Cardiac muscle cell (in vitro differentiated cells and primary cell): Measurements from ENCODE around the gene RACK1. TPM values are rescaled to one million over a fixed set of nuclear protein-coding genes. Genes with fewer than 3 reads are reported as not detected.
A peak's percentile ranks its signal among the peaks of the same experiment; 100 is the strongest.

Experiments used
- DNase-seq, 2 donors: peaks; one replicate each; pipeline versions ENCODE4 v3.0.0 to v3.0.0-alpha.2; 2010 to 2017; ENCODE audit warnings: low read depth in 1 of 2, low spot score in 1 of 2
- H3K27ac ChIP-seq: fragments of 200-600 bp; sonication (generic); 2 replicates; pipeline ENCODE4 v1.5.1; 2016
- H3K27me3 ChIP-seq: fragments of 200-600 bp; sonication (generic); 2 replicates; pipeline ENCODE4 v1.6.0; 2016; ENCODE audit warnings: control low read depth
- H3K36me3 ChIP-seq: fragments of 200-600 bp; sonication (generic); 2 replicates; pipeline ENCODE4 v1.5.1; 2016; ENCODE audit warnings: control low read depth
- H3K4me1 ChIP-seq: fragments of 200-600 bp; sonication (generic); 2 replicates; pipeline ENCODE4 v1.8.1; 2017; ENCODE audit warnings: low read depth, mild to moderate bottlenecking, mixed run types
- H3K4me3 ChIP-seq: fragments of 200-600 bp; sonication (generic); 2 replicates; pipeline ENCODE4 v1.5.1; 2016; ENCODE audit warnings: mild to moderate bottlenecking
- H3K9me3 ChIP-seq: fragments of 200-600 bp; sonication (generic); 2 replicates; pipeline ENCODE4 v1.5.1; 2017; ENCODE audit warnings: low read depth, mild to moderate bottlenecking, control low read depth
- CTCF ChIP-seq: IDR thresholded peaks from 2 replicates; pipeline ENCODE4 v1.5.1; 2012; ENCODE audit warnings: low read depth, mild to moderate bottlenecking, low read length
- polyA plus RNA-seq: library from polyadenylated mRNA; unstranded; fragments of >200 nt; fragmentation: Nextera tagmentation; extraction: Ambion mirVana; gene quantifications from 2 replicates; pipeline ENCODE4 v1.2.1, GENCODE V29; 2016
- total RNA-seq: library from RNA; depleted of rRNA; stranded (reverse); fragments of >200 nt; gene quantifications from 2 replicates; pipeline ENCODE4 v1.2.3, GENCODE V29; 2016

Gene RACK1
- total and polyA plus RNA-seq, 2 experiments from 2014 or later = 803 to 2,235 TPM

DNA sequence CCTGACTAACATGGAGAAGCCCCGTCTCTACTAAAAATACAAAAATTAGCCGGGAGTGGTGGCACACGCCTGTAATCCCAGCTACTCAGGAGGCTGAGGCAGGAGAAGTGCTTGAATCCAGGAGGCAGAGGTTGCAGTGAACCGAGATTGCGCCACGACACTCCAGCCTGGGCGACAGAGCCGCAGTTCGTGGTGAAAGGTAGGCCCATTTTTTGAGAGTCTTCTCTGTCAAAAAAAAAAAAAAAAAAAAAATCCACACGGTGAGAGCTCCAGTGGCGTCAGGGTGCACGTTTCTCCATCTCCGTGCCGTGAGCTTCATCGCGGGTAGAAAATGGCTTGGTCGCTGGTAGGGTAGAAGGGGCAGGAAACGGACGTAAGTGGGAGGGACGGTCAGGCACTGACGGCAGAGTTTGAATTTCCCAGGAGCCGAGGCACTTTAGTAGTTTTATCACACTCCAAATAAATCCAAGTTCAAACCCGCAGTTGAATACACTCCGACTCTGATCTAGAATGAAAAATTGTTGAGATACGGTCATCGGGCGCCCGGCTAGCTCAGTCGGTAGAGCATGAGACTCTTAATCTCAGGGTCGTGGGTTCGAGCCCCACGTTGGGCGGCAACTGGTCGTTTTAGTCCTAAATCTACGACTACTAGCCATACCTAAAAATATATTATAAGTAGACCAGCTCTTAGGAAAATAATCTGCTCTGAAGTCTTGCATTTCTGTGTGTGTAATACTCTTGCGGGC is 36.3 kb downstream of the RACK1 start:
- Histone ChIP-seq H3K27ac (no peak overlapping the region), H3K9me3 (no peaks in the 10 kb centered on the region), H3K4me3 (peak overlapping the region; percentile 72), H3K36me3 (no peaks in the 10 kb centered on the region), H3K27me3 (peaks cover 43% of the 10 kb centered on the region), H3K4me1 (no peaks in the 10 kb centered on the region)
- peak; percentile 60 to 93 for DNase-seq
- no peak for TF ChIP-seq CTCF

DNA sequence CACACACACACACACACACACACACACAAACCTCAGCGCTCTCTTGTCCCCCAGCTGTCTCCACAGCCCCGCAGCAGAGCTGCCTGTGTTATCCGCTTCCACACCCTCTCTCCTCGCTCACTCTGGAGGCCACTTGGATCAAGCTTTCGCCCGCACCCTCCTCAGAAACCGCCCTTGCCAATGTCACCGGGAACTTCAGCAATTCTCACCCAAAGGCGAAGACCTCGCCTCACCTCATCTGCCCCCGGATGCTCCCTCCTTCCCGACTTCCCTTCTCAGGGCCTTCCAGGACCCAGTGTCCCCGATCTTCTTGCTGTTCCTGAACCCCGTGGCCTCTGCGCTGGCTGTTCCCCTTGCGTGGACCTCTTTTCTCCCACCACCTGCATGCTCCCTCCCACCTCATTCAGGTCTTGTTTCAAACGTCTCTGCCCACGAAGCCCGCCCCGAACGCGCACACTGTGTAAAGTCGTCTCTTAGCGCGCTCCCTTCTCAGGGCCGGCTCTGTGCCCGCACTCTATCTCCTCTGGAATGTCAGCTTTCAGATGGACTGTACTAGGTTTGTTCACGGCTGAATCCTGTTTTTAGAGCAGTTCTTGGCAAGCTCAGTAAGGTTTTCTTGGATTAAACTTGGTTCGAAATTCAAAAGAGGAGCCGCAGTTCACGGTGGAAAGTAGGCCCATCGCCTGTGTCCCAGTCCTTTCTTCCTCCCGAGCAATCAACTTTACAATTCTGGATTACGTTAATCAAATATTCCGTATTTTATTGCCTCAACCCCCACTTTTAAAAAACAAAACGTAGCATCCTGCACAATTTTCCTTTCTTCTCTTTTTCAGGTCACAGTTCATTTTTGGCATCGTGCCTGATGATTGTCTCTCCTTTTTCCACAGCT is 37.7 kb downstream of the RACK1 start:
- peak; percentile 39 to 61 for DNase-seq
- peak overlapping the region; percentile 72 for H3K4me3 ChIP-seq
- H3K27me3 ChIP-seq = peaks cover 52% of the 10 kb centered on the region
- H3K27ac ChIP-seq = no peak overlapping the region
- H3K36me3 ChIP-seq = no peaks in the 10 kb centered on the region
- no peaks in the 10 kb centered on the region for H3K4me1 ChIP-seq
- no peaks in the 10 kb centered on the region for H3K9me3 ChIP-seq
- TF ChIP-seq CTCF = no peak

DNA sequence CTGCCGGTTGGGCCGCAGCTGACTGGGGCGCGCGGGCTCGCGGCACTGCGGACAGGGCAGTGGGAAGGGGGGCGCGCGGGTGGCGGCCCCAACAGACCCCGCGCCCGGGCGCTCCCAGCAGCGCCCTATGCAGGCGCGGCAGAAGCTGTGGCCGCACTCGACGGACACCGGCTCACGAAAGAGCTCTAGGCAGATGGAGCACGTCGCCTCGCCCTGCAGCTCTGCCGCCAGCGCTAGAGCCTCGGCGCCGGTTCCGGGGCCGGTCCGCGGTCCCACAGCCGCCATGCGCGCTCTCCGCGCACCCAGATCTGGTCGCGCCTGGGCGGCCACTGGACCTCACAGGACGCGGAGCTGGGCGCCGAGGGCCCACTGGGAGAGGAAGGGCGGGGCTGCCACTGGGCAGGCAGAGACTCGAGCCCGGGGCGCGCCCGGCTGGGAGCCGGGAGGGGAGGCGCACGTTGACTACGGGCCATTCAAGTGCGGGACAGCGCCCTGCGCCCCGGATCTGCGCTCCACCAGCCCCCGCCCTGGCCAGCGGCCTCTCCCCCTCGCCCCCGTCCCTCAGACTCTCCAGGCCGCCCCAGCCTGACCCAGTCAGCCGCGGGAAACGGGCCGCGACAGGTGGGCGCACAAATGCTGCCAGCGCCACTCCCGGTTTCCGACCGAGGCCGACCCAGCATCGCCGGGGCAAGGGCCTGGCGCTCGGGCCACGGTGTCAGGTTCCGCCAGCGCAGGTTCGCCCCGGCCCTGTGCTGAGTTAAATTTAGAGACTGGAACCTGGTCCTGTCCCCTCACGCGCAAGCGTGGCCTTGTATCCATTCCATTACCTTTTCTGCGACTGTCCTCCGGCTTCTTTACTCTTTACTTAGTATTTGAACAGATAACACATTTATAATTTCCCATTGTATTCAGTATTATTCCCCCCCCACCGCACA is 38.6 kb downstream of the RACK1 start, which contains the start of gene TRIM7:
Gene TRIM7, minus strand, starts transcription at position 371 of the 935 bp plus-strand sequence. Its CDS starts 86 bp downstream, at position 285.
- peaks cover 61% of the 10 kb centered on the region for H3K27me3 ChIP-seq
- no peak for TF ChIP-seq CTCF
- no peaks in the 10 kb centered on the region for H3K4me1 ChIP-seq
- H3K27ac ChIP-seq = no peak within 1 kb of the TSS
- H3K4me3 ChIP-seq = peak within 1 kb of the TSS; percentile 72
- peak in 1 of 2 donors; percentile 53 for DNase-seq
- no peaks in the 10 kb centered on the region for H3K36me3 ChIP-seq
- H3K9me3 ChIP-seq = no peaks in the 10 kb centered on the region

- no peaks in the 10 kb centered on the region for H3K36me3 ChIP-seq
- no peaks in the 10 kb centered on the region for H3K9me3 ChIP-seq
- no peaks in the 10 kb centered on the region for H3K4me1 ChIP-seq
- peaks cover 70% of the 10 kb centered on the region for H3K27me3 ChIP-seq
- peak in 1 of 2 donors; percentile 39 for DNase-seq
- TF ChIP-seq CTCF = no peak
- peak overlapping the region; percentile 72 for H3K4me3 ChIP-seq
- no peak overlapping the region for H3K27ac ChIP-seq
These were observed 39.4 kb downstream of the RACK1 start for GRCh38 chr5:181204113-181204825.
